ENCODE data around the gene SF3B3. TPM values are rescaled to one million over a fixed set of nuclear protein-coding genes. Genes with fewer than 3 reads are reported as not detected.

SF3B3 gene
- total and polyA plus RNA-seq, 2 of the 13 experiments (the other 11 are each of a cell fraction or from before 2014, with no cell fraction given): 157 to 500 TPM

DNA sequence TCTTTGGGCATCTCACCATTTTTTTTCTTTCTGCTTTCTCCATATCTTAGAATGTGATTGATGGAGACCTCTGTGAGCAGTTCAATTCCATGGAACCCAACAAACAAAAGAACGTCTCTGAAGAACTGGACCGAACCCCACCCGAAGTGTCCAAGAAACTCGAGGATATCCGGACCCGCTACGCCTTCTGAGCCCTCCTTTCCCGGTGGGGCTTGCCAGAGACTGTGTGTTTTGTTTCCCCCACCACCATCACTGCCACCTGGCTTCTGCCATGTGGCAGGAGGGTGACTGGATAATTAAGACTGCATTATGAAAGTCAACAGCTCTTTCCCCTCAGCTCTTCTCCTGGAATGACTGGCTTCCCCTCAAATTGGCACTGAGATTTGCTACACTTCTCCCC lies 48.0 kb downstream of the SF3B3 start:
- Histone ChIP-seq H3K9ac (ENCODE audit: insufficient read depth, low read depth, low read length) (no peak overlapping the region), H3K4me2 (ENCODE audit: low read depth, low read length) (no peak overlapping the region), H3K36me3 (replicated peaks in 1 of 2; ENCODE audit: control insufficient read depth in 1 of 2, insufficient read depth in 2 of 2, low read length in 2 of 2) (peaks cover 58 to 78% of the 10 kb centered on the region in 2 experiments), H3K79me2 (ENCODE audit: insufficient read depth, low read length) (no peaks in the 10 kb centered on the region), H2AFZ (ENCODE audit: low read length) (no peak overlapping the region), H3K9me3 (ENCODE audit: low read length) (no peaks in the 10 kb centered on the region), H3K4me1 (ENCODE audit: insufficient read depth, low read length) (no peaks in the 10 kb centered on the region), H3K27me3 (ENCODE audit: control insufficient read depth in 1 of 2, insufficient read depth in 2 of 2, low read length in 2 of 2) (no peaks in the 10 kb centered on the region), H4K20me1 (ENCODE audit: insufficient read depth, low read length) (peaks cover 21% of the 10 kb centered on the region; the same call in 1 of the 2 replicates), H3K27ac (ENCODE audit: extremely low read length, insufficient read depth, low read length) (no peak overlapping the region), H3K4me3 (replicated peaks in 1 of 3; ENCODE audit: insufficient read depth in 1 of 3, low read depth in 2 of 3, low read length in 3 of 3) (no peak overlapping the region)
- ChIA-PET CTCF (ENCODE audit: low intra/inter-chr PET ratio, low total read pairs) (no interaction called here), POLR2A (no interaction called here)
- no peak for ATAC-seq
- BruUV-seq (replicated peaks): no TSS peak
- no peak for FAIRE-seq
- intact Hi-C loops (cut with micrococcal nuclease; ENCODE audit: unreplicated experiment) (no loop called here), in situ Hi-C loops (cut with HindIII; ENCODE audit: extremely low pct_ligation_motif_present, low pct_unique_long_range_greater_than_20kb) (no loop called here)
- 95% methylated on average over 8 of the region's 8 CpGs for WGBS (ENCODE audit: low lambda C conversion rate)
- no peak for DNase-seq (ENCODE audit: low spot score)
- TF ChIP-seq, protein P1, sequence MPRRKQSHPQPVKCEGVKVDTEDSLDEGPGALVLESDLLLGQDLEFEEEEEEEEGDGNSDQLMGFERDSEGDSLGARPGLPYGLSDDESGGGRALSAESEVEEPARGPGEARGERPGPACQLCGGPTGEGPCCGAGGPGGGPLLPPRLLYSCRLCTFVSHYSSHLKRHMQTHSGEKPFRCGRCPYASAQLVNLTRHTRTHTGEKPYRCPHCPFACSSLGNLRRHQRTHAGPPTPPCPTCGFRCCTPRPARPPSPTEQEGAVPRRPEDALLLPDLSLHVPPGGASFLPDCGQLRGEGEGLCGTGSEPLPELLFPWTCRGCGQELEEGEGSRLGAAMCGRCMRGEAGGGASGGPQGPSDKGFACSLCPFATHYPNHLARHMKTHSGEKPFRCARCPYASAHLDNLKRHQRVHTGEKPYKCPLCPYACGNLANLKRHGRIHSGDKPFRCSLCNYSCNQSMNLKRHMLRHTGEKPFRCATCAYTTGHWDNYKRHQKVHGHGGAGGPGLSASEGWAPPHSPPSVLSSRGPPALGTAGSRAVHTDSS (CRISPR knock-in tag; conservative IDR thresholded peaks at IDR 0.05): no peak
- TF ChIP-seq ZSCAN5A (CRISPR knock-in tag; IDR thresholded peaks at IDR 0.05; ENCODE audit: borderline replicate concordance) (no peak), EEA1 (CRISPR knock-in tag; IDR thresholded peaks at IDR 0.05; ENCODE audit: borderline replicate concordance) (no peak), ZNF790 (CRISPR knock-in tag; IDR thresholded peaks at IDR 0.05; ENCODE audit: borderline replicate concordance) (no peak), RELA (CRISPR knock-in tag; IDR thresholded peaks at IDR 0.05) (no peak), MIER2 (CRISPR knock-in tag; IDR thresholded peaks at IDR 0.05) (no peak), CEBPG (CRISPR knock-in tag; IDR thresholded peaks at IDR 0.05) (no peak), ZBTB7B (CRISPR knock-in tag; IDR thresholded peaks at IDR 0.05) (no peak), SYNCRIP (IDR thresholded peaks at IDR 0.05; ENCODE audit: insufficient read depth, low read depth, low read length) (no peak), ISX (CRISPR knock-in tag; conservative IDR thresholded peaks at IDR 0.05) (no peak), EZH2 (conservative IDR thresholded peaks at IDR 0.05; ENCODE audit: low read depth, low read length) (no peak), ZNF766 (CRISPR knock-in tag; IDR thresholded peaks at IDR 0.05; ENCODE audit: borderline replicate concordance) (no peak), SMARCC2 (IDR thresholded peaks at IDR 0.05) (no peak), ZBTB34 (CRISPR knock-in tag; IDR thresholded peaks at IDR 0.05) (no peak), POGZ (CRISPR knock-in tag; IDR thresholded peaks at IDR 0.05) (no peak), ASH2L (IDR thresholded peaks at IDR 0.05; ENCODE audit: insufficient read length, low read depth, low read length) (no peak)
- TF ChIP-seq, protein P2, sequence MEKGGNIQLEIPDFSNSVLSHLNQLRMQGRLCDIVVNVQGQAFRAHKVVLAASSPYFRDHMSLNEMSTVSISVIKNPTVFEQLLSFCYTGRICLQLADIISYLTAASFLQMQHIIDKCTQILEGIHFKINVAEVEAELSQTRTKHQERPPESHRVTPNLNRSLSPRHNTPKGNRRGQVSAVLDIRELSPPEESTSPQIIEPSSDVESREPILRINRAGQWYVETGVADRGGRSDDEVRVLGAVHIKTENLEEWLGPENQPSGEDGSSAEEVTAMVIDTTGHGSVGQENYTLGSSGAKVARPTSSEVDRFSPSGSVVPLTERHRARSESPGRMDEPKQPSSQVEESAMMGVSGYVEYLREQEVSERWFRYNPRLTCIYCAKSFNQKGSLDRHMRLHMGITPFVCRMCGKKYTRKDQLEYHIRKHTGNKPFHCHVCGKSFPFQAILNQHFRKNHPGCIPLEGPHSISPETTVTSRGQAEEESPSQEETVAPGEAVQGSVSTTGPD (CRISPR knock-in tag; IDR thresholded peaks at IDR 0.05): no peak
